NCI-H748 treated with DMSO at 0.1 percent for 48 hours (cell line): ENCODE data around the gene CRYZL1.

Experiments
- DNase-seq: peaks from one replicate; lab custom pipeline; 2025; lab: John Stamatoyannopoulos, UW

CRYZL1 gene

DNA sequence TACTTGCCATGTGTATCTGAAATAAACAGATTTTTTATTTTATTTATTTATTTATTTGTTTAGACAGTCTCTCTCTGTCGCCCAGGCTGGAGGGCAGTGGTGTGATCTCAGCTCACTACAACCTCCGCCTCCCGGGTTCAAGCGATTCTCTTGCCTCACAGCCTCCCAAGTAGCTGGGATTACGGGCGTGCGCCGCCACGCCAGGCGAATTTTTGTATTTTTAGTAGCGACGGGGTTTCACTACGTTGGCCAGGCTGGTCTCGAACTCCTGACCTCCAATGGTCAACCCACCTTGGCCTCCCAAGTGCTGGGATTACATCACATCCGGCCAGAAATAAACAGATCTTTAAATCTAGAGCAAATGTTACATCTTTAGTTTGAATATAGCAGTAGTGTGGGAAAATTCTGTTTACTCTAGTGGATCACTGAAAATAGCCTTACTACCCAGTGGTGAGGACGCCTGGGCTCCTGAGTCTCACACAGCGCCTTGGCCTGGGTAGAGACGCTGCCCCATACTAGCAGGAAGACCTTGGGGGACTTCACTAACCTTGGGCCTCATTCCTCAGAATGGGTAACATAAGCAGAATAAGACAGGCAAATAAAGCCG lies 100.3 kb downstream of the CRYZL1 start:
- DNase-seq, result no peak

DNA sequence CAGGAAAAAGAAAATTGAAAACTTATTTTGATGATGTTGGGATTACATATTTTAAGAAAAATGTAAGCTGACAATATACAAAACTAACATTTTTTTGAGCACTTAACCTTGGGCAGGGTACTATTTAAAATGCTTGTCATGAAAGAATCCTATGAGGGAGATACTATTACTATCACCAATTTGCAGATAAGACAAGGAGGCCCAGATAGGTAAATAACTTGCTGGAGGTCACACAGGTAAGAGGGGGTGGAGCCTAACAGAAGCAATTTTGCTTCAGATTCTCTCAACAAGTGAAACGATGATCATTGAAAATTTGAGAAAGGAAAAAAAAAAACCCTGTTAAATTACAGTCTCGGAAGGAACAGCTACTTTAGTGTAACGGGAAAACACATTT lies 100.8 kb downstream of the CRYZL1 start:
- DNase-seq, result no peak

DNA sequence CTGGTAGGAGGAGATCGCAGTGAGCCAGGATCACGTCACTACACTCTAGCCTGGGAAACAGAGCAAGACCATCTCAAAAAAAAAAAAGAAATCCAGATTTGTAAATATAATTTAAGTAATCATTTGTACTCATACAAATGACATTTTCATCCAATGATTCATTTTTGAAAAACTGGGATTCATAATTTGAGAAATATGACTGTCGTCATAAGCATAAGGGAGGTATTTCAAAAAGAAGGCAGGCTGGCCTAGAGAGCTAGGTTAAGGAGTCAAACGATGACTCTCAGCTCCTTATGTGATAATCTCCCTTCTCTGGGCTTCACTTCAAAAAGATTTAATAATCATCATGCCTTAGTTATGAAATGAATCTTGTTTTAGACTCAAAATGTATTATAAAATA lies 101.9 kb downstream of the CRYZL1 start:
- no peak for DNase-seq
